Nephron progenitor cell (in vitro differentiated cells): ENCODE results near the gene MED26.
"Not testable (repeated sequence)": the region's sequence is repeated elsewhere in the genome, so short reads cannot be mapped to it uniquely, and the experiment has no call there.

Experiments
- DNase-seq: peaks from one replicate; pipeline ENCODE4 v3.0.0; 2021
- H3K27ac Mint-ChIP-seq: 2 replicates; pipeline ENCODE4 v1.8.0; 2021; ENCODE audit warnings: mild to moderate bottlenecking, moderate library complexity, mixed read lengths
- H3K27me3 Mint-ChIP-seq: 2 replicates; pipeline ENCODE4 v1.8.0; 2021; ENCODE audit warnings: mild to moderate bottlenecking, low read depth, mixed read lengths; ENCODE audit not compliant: poor library complexity
- H3K36me3 Mint-ChIP-seq: 2 replicates; pipeline ENCODE4 v1.8.0; 2021; ENCODE audit warnings: low read depth, mixed read lengths
- H3K4me1 Mint-ChIP-seq: 2 replicates; pipeline ENCODE4 v1.8.0; 2021; ENCODE audit warnings: mixed read lengths
- H3K4me3 Mint-ChIP-seq: 2 replicates; pipeline ENCODE4 v1.8.0; 2021; ENCODE audit warnings: mild to moderate bottlenecking, moderate library complexity, mixed read lengths
- H3K9me3 Mint-ChIP-seq: 2 replicates; pipeline ENCODE4 v1.8.0; 2021; ENCODE audit warnings: mild to moderate bottlenecking, moderate library complexity, mixed read lengths
- TF ChIP-seq, protein P1 (sequence below): fragments of 200-600 bp; sonication (generic); IDR thresholded peaks from 2 replicates; pipeline ENCODE4 v1.5.0; 2021; ENCODE audit warnings: antibody characterized with exemption

Gene MED26

DNA sequence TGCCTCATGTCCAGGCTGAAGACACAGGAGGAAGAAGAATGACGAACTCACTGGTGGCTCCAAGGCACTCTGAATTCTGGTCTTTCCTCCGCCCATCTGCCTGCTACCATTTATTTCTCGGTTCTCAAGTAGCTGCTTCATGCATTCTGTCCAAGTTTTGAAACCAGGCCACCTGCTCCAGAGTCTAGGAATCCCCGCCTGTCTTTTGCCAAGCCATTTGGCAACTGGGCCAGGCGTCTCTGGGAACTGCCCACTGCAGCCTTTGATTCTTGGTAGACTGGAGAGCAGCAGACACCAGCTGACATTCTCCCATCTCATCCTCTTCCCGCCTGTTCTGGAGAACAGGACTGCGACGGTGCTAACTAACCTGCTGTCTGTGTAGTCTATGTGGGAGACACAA, 66.6 kb downstream of the MED26 start:
- DNase-seq: no peak
- TF ChIP-seq, protein P1, sequence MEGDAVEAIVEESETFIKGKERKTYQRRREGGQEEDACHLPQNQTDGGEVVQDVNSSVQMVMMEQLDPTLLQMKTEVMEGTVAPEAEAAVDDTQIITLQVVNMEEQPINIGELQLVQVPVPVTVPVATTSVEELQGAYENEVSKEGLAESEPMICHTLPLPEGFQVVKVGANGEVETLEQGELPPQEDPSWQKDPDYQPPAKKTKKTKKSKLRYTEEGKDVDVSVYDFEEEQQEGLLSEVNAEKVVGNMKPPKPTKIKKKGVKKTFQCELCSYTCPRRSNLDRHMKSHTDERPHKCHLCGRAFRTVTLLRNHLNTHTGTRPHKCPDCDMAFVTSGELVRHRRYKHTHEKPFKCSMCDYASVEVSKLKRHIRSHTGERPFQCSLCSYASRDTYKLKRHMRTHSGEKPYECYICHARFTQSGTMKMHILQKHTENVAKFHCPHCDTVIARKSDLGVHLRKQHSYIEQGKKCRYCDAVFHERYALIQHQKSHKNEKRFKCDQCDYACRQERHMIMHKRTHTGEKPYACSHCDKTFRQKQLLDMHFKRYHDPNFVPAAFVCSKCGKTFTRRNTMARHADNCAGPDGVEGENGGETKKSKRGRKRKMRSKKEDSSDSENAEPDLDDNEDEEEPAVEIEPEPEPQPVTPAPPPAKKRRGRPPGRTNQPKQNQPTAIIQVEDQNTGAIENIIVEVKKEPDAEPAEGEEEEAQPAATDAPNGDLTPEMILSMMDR: no peak
- Mint-ChIP-seq H3K9me3 (no peaks in the 10 kb centered on the region), H3K4me3 (no peak overlapping the region), H3K36me3 (peaks cover 57% of the 10 kb centered on the region), H3K4me1 (no peaks in the 10 kb centered on the region), H3K27ac (peak overlapping the region; percentile 22), H3K27me3 (no peaks in the 10 kb centered on the region)

DNA sequence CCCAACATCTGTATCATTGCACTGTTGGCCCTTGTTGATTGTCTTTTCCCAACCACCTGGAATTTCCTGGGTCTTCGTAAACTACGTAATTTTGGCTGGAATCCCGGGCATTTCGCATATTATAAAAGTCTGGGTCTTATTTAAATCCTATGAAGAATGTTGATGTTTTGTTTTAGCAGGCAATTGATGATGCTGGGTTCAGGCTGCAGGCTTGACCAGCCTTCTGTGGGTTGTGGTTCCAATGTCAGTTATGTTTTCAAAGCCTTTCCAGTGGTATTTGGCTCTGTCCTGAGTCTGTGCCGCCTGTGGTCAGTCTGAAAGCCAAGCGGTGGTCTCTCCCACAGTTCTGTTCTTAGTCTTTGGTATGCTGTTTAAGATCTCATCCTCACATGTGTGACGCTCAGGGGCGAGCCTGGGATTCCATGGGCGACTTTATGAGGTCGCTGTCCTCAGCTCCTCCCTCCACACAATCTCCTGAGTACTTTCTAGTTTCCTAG, 68.2 kb downstream of the MED26 start:
- DNase-seq: no peak
- TF ChIP-seq, protein P1: no peak
- Mint-ChIP-seq H3K4me1 (no peaks in the 10 kb centered on the region), H3K27me3 (no peaks in the 10 kb centered on the region), H3K9me3 (no peaks in the 10 kb centered on the region), H3K36me3 (peaks cover 52% of the 10 kb centered on the region), H3K4me3 (no peak overlapping the region), H3K27ac (no peak overlapping the region)

DNA sequence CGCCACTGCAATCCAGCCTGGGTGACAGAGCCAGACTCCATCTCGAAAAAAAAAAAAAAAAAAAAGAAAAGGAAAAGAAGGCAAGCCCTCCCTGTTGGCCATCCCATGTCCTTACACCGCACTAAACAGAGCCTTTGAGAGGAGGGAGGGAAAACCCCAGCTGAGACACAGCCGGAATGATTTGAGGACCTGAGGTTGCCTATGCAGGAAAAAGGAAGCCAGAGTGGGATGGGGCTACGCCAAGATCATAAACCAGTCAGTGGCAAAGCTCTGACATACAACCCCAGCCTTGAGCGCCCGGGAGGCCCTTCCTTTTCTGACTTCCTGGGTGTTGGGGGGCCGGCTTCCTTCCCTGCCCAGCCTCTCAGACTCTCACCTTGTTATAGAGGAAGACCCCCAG, 73.2 kb downstream of the MED26 start:
- no peak overlapping the region for H3K4me3 Mint-ChIP-seq
- no peaks in the 10 kb centered on the region for H3K27me3 Mint-ChIP-seq
- TF ChIP-seq, protein P1: no peak
- H3K9me3 Mint-ChIP-seq: no peaks in the 10 kb centered on the region
- peaks cover 41% of the 10 kb centered on the region for H3K36me3 Mint-ChIP-seq
- DNase-seq: no peak
- H3K4me1 Mint-ChIP-seq: peaks cover 4% of the 10 kb centered on the region
- no peak overlapping the region for H3K27ac Mint-ChIP-seq

DNA sequence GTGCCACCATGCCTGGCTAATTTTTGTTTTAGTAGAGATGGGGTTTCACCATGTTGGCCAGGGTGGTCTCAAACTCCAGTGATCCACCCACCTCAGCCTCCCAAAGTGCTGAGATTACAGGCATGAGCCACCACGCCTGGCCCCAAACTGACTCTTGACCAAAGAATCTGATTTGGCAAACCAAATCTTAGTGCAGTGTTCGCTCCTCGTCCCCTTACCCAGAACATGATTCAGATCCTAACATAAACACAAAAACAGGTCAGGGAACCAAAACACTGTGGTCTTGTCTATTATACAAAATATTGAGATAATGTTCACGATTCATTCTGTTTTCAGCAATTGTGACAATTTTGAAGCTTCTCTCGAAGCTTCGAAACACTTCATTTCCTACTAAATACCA, 76.1 kb downstream of the MED26 start:
- H3K4me1 Mint-ChIP-seq, H3K9me3 Mint-ChIP-seq, H3K27me3 Mint-ChIP-seq, H3K4me3 Mint-ChIP-seq, DNase-seq, H3K27ac Mint-ChIP-seq: not testable (repeated sequence)
- H3K36me3 Mint-ChIP-seq: peaks cover 26% of the 10 kb centered on the region

DNA sequence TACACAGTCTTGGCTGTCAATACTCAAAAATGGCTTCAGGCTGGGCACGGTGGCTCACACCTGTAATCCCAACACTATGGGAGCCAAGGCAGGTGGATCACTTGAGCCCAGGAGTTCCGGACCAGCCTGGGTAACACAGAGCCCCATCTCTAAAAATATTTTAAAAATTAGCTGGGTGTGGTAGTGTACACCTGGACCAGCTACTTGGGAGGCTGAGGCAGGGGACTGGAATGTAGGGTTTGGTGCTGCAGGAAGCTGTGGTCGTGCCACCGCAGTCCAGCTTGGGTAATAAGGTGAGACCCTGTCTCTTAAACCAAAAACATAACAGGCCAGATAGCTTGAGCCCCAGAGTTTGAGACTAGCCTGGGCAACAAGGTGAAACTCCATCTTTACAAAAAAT, 79.0 kb downstream of the MED26 start:
- Mint-ChIP-seq H3K27ac (no peak overlapping the region), H3K27me3 (no peaks in the 10 kb centered on the region), H3K4me1 (peaks cover 11% of the 10 kb centered on the region), H3K4me3 (no peak overlapping the region), H3K9me3 (no peaks in the 10 kb centered on the region), H3K36me3 (peaks cover 20% of the 10 kb centered on the region)
- TF ChIP-seq, protein P1: no peak
- DNase-seq: no peak

DNA sequence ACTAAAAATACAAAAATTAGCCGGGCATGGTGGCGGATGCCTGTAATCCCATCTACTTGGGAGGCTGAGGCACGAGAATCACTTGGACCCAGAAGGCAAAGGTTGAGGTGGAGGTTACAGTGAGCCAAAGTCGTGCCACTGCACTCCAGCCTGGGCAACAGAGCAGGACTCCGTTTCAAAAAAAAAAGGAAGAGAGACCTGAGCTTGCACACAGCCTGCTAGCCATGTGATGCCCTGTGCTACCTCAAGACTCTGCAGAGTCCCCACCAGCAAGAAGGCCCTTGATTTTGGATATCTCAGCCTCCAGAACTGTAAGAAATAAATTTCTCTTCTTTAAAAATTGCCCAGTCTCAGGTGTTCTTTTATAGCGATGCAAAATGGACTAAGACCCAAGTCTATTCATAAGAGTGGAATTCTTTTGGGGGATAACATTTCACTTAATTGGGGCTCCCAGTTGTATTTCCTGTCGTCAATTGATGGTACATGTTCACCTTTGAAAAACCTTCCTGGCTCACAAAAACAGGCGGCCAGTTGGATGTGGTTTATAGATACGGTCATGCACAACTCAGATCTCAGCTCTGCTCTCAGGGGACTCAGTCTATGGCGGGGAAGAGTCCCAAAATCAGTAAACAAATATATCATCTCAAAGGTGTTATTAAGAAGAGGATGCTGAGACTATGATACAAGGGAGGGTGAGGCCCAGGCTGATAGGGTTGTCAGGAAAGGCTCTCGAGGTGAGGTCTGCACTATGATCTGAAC, 83.4 kb downstream of the MED26 start:
- Mint-ChIP-seq H3K4me3 (peak overlapping the region; percentile 60), H3K27ac (peak overlapping the region; percentile 37), H3K4me1 (peaks cover 29% of the 10 kb centered on the region), H3K36me3 (peaks cover 22% of the 10 kb centered on the region), H3K27me3 (no peaks in the 10 kb centered on the region), H3K9me3 (no peaks in the 10 kb centered on the region)
- TF ChIP-seq, protein P1: no peak
- no peak for DNase-seq

DNA sequence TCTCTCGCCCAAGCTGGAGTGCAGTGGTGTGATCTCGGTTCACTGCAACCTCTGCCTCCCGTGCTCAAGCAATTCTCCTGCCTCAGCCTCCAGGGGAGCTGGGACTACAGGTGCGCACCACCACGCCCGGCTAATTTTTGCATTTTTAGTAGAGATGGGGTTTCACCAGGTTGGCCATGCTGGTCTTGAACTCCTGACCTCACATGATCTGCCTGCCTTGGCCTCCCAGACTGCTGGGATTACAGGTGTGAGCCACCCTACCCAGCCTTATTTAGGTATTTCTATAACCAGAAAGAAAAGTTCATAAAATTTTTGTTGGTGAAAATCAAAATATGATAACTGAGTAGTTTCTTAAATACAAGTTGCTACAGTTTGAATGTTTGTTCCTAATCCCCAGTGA, 84.3 kb downstream of the MED26 start:
- H3K27ac Mint-ChIP-seq, DNase-seq, H3K27me3 Mint-ChIP-seq, H3K9me3 Mint-ChIP-seq: not testable (repeated sequence)
- Mint-ChIP-seq H3K36me3 (peaks cover 31% of the 10 kb centered on the region), H3K4me1 (peaks cover 33% of the 10 kb centered on the region), H3K4me3 (peak overlapping the region; percentile 92)
